ENCODE measurements around the gene CXCL3.

Gene CXCL3

DNA sequence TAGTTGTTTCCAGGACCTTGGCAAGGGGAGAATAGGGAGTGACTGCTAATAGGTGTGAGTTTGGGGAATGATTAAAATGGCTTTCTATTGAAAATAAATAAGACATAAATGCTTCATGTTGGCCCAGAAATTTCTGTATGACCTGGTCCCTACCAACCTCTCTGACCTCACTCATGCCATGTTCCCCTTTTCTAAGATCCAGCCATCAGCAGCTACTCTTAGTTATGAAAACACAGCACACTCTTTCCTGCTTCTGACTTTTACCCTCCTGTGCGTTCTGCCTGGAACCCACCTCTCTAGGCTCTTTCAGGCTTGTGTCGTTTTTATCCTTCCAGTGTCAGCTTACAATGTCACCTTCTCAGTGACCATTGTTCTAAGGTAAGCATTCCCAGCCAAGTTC, 25.2 kb downstream of the CXCL3 start:
- intact Hi-C loops (cut with DNase I; ENCODE audit: low total_unique reads): no loop called here
- Histone ChIP-seq H3K36me3 (no peaks in the 10 kb centered on the region), H3K27ac (no peak overlapping the region)

GRCh38 chr4:74012130-74012529, 26.4 kb downstream of the CXCL3 start:
- no peak for DNase-seq
- Histone ChIP-seq H3K27ac (no peak overlapping the region), H3K4me3 (no peak overlapping the region), H3K27me3 (no peaks in the 10 kb centered on the region), H3K4me1 (no peaks in the 10 kb centered on the region), H3K36me3 (no peaks in the 10 kb centered on the region), H3K9me3 (no peaks in the 10 kb centered on the region)
- intact Hi-C loops (cut with DNase I; ENCODE audit: low total_unique reads): no loop called here
- TF ChIP-seq, protein P1, sequence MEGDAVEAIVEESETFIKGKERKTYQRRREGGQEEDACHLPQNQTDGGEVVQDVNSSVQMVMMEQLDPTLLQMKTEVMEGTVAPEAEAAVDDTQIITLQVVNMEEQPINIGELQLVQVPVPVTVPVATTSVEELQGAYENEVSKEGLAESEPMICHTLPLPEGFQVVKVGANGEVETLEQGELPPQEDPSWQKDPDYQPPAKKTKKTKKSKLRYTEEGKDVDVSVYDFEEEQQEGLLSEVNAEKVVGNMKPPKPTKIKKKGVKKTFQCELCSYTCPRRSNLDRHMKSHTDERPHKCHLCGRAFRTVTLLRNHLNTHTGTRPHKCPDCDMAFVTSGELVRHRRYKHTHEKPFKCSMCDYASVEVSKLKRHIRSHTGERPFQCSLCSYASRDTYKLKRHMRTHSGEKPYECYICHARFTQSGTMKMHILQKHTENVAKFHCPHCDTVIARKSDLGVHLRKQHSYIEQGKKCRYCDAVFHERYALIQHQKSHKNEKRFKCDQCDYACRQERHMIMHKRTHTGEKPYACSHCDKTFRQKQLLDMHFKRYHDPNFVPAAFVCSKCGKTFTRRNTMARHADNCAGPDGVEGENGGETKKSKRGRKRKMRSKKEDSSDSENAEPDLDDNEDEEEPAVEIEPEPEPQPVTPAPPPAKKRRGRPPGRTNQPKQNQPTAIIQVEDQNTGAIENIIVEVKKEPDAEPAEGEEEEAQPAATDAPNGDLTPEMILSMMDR (IDR thresholded peaks at IDR 0.05): no peak

More for the DNA sequence above, 25.2 kb downstream of the CXCL3 start:
- Histone ChIP-seq H3K27me3 (no peaks in the 10 kb centered on the region), H3K4me1 (no peaks in the 10 kb centered on the region), H3K4me3 (no peak overlapping the region), H3K9me3 (no peaks in the 10 kb centered on the region)
- TF ChIP-seq, protein P1 (IDR thresholded peaks at IDR 0.05): no peak
- no peak for DNase-seq

DNA sequence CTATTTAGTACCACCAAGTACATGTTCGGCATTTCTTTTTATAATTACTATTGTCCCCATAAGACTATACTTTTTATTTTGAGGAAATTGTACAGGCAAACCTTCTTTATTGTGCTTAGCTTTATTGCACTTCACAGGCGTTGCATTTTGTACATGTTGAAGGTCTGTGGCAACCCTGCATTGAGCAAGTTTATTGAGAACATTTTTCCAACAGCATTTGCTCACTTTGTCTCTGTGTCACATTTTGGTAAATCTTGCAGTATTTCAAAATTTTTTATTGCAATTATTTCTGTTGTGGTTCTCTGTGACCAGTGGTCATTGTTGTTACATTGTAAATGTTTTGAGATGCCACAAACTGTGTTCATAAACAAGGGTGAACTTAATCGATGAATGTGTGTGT, 29.2 kb downstream of the CXCL3 start:
- Histone ChIP-seq H3K4me1 (no peaks in the 10 kb centered on the region), H3K36me3 (no peaks in the 10 kb centered on the region), H3K27ac (no peak overlapping the region), H3K27me3 (no peaks in the 10 kb centered on the region), H3K4me3 (no peak overlapping the region), H3K9me3 (no peaks in the 10 kb centered on the region)
- no peak for DNase-seq
- TF ChIP-seq, protein P1 (IDR thresholded peaks at IDR 0.05): no peak
- intact Hi-C loops (cut with DNase I; ENCODE audit: low total_unique reads): no loop called here

GRCh38 chr4:74006009-74006476, 32.4 kb downstream of the CXCL3 start:
- DNase-seq: no peak
- Histone ChIP-seq H3K27me3 (no peaks in the 10 kb centered on the region), H3K36me3 (no peaks in the 10 kb centered on the region), H3K4me1 (no peaks in the 10 kb centered on the region), H3K4me3 (no peak overlapping the region), H3K27ac (no peak overlapping the region), H3K9me3 (no peaks in the 10 kb centered on the region)
- intact Hi-C loops (cut with DNase I; ENCODE audit: low total_unique reads): no loop called here
- TF ChIP-seq, protein P1 (IDR thresholded peaks at IDR 0.05): no peak

DNA sequence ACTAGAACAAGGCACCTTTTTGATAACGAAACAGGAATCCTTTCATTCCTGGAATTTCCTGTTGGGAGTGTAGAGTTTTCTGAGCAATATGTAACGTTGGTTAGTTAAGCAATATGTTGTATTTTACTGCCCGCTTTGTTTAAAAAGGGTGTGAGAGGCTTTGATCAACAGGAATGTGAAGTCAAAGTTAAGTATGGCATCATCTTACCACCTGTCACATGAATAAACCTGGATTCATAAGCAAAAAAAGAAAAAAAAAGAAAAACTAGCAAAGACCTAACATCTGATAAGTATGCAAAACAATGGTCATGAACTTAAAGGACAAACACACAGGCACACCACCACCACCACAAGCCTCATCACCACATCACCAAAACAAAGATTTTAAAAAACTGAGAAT, 33.0 kb downstream of the CXCL3 start:
- Histone ChIP-seq H3K4me1 (no peaks in the 10 kb centered on the region), H3K27me3 (no peaks in the 10 kb centered on the region), H3K36me3 (no peaks in the 10 kb centered on the region), H3K9me3 (no peaks in the 10 kb centered on the region), H3K27ac (no peak overlapping the region), H3K4me3 (no peak overlapping the region)
- no peak for DNase-seq
- TF ChIP-seq, protein P1 (IDR thresholded peaks at IDR 0.05): no peak
- intact Hi-C loops (cut with DNase I; ENCODE audit: low total_unique reads): no loop called here

DNA sequence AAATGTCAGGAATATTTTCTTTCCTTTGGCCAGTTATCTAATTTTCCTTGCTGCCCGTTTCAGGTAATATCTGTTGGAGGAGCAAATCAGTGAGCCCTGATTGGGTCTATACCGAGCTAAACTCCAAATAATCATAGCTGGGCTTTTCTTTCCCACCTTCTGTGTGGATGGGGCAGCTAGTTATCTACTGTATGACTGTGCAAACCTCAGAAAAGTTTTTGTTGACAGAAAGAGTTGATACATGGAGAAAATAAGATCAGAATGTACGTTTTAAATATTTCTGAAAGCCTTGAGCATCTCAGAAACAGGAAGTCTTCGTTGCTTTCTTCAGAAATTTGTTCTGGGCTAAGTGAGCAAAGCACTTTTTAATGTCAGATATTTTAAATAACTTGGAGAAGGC, 33.8 kb downstream of the CXCL3 start:
- Histone ChIP-seq H3K27ac (no peak overlapping the region), H3K27me3 (no peaks in the 10 kb centered on the region), H3K4me3 (no peak overlapping the region), H3K9me3 (no peaks in the 10 kb centered on the region), H3K36me3 (no peaks in the 10 kb centered on the region), H3K4me1 (no peaks in the 10 kb centered on the region)
- TF ChIP-seq, protein P1 (IDR thresholded peaks at IDR 0.05): no peak
- no peak for DNase-seq
- intact Hi-C loops (cut with DNase I; ENCODE audit: low total_unique reads): no loop called here
